C4-2B (cell line): ENCODE data around the gene NFAT5.
"Not testable (repeated sequence)": the region's sequence is repeated elsewhere in the genome, so short reads cannot be mapped to it uniquely, and the experiment has no call there.

ENCODE experiments used
- H3K27ac ChIP-seq: fragments of 450-650 bp; 2 replicates; pipeline ENCODE4 v1.5.1; 2017
- ZFX ChIP-seq: fragments of 450-650 bp; IDR thresholded peaks from 2 replicates; pipeline ENCODE4 v1.6.1; 2017
- TF ChIP-seq, protein P1 (sequence below): fragments of 450-650 bp; conservative IDR thresholded peaks from 2 replicates; pipeline ENCODE4 v1.5.1; 2017; ENCODE audit warnings: mild to moderate bottlenecking

Gene NFAT5

GRCh38 chr16:69559164-69559563 is 6.6 kb upstream of the NFAT5 start:
- H3K27ac ChIP-seq = no peak overlapping the region
- TF ChIP-seq ZFX = no peak
- TF ChIP-seq, protein P1, sequence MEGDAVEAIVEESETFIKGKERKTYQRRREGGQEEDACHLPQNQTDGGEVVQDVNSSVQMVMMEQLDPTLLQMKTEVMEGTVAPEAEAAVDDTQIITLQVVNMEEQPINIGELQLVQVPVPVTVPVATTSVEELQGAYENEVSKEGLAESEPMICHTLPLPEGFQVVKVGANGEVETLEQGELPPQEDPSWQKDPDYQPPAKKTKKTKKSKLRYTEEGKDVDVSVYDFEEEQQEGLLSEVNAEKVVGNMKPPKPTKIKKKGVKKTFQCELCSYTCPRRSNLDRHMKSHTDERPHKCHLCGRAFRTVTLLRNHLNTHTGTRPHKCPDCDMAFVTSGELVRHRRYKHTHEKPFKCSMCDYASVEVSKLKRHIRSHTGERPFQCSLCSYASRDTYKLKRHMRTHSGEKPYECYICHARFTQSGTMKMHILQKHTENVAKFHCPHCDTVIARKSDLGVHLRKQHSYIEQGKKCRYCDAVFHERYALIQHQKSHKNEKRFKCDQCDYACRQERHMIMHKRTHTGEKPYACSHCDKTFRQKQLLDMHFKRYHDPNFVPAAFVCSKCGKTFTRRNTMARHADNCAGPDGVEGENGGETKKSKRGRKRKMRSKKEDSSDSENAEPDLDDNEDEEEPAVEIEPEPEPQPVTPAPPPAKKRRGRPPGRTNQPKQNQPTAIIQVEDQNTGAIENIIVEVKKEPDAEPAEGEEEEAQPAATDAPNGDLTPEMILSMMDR = no peak

- not testable (repeated sequence) for H3K27ac ChIP-seq
Observed at GRCh38 chr16:69561367-69561766, 4.4 kb upstream of the NFAT5 start.

GRCh38 chr16:69561901-69562300 is 3.9 kb upstream of the NFAT5 start:
- TF ChIP-seq, protein P1 = no peak
- TF ChIP-seq ZFX = no peak
- no peak overlapping the region for H3K27ac ChIP-seq

GRCh38 chr16:69562813-69563212 is 3.0 kb upstream of the NFAT5 start:
- no peak overlapping the region for H3K27ac ChIP-seq
- TF ChIP-seq, protein P1 = no peak
- no peak for TF ChIP-seq ZFX

GRCh38 chr16:69563605-69564580 is 1.9 kb upstream of the NFAT5 start:
- no peak for TF ChIP-seq ZFX
- TF ChIP-seq, protein P1 = no peak
- no peak overlapping the region for H3K27ac ChIP-seq

GRCh38 chr16:69564845-69565670 is 708 bp upstream of the NFAT5 start:
- H3K27ac ChIP-seq = peak overlapping the region; percentile 92
- TF ChIP-seq, protein P1 = no peak; the same call in 1 of the 2 replicates

- peak overlapping the region; percentile 92 for H3K27ac ChIP-seq
- TF ChIP-seq, protein P1 = no peak
- peak; percentile 67 for TF ChIP-seq ZFX
Observed at GRCh38 chr16:69566240-69566980, 644 bp downstream of the NFAT5 start.
